HepG2 (cell line): Measurements from ENCODE around the gene PRKCE. TPM values are rescaled to one million over a fixed set of nuclear protein-coding genes. Genes with fewer than 3 reads are reported as not detected.

Experiments used
- GLI4 ChIP-seq: sonication (generic); formaldehyde crosslinking; IDR thresholded peaks from 2 replicates; pipeline ENCODE4 v1.5.1; 2020; ENCODE audit warnings: missing genetic modification reagents, mild to moderate bottlenecking, moderate library complexity, borderline replicate concordance
- HOXA3 ChIP-seq: sonication (generic); formaldehyde crosslinking; IDR thresholded peaks from 2 replicates; pipeline ENCODE4 v1.5.0; 2020; ENCODE audit warnings: missing genetic modification reagents
- KLF9 ChIP-seq: IDR thresholded peaks from 2 replicates; pipeline ENCODE4 v1.6.1; 2016; ENCODE audit warnings: low read depth
- MAZ ChIP-seq, 2 experiments: sonication (generic) in 1 of 2; formaldehyde crosslinking in 1 of 2; IDR thresholded peaks; 2 replicates each; pipeline versions ENCODE4 v1.5.0 to v1.6.1; 2012 to 2020; ENCODE audit warnings: low read depth in 2 of 2, mild to moderate bottlenecking in 2 of 2, borderline replicate concordance in 1 of 2, improper control_type of control experiment in 1 of 2, low read length in 1 of 2, missing genetic modification reagents in 1 of 2, moderate library complexity in 1 of 2
- SMAD9 ChIP-seq: sonication (generic); formaldehyde crosslinking; IDR thresholded peaks from 2 replicates; pipeline ENCODE4 v1.5.1; 2020; ENCODE audit warnings: mild to moderate bottlenecking, missing genetic modification reagents
- SP2 ChIP-seq: sonication (generic); formaldehyde crosslinking; IDR thresholded peaks from 2 replicates; pipeline ENCODE4 v1.5.1; 2020; ENCODE audit warnings: mild to moderate bottlenecking, missing genetic modification reagents
- THAP11 ChIP-seq: IDR thresholded peaks from 2 replicates; pipeline ENCODE4 v1.6.1; 2016; ENCODE audit warnings: missing biosample characterization, missing genetic modification reagents
- ZNF383 ChIP-seq: sonication (generic); formaldehyde crosslinking; IDR thresholded peaks from 2 replicates; pipeline ENCODE4 v1.4.0; 2020; ENCODE audit warnings: missing genetic modification reagents, mild to moderate bottlenecking, borderline replicate concordance
- ZNF484 ChIP-seq: sonication (generic); formaldehyde crosslinking; IDR thresholded peaks from 2 replicates; pipeline ENCODE4 v1.5.1; 2020; ENCODE audit warnings: mild to moderate bottlenecking, low read depth, missing genetic modification reagents, borderline replicate concordance
- ZNF709 ChIP-seq: sonication (generic); formaldehyde crosslinking; IDR thresholded peaks from 2 replicates; pipeline ENCODE4 v1.5.0; 2020; ENCODE audit warnings: mild to moderate bottlenecking, missing genetic modification reagents
- ZSCAN22 ChIP-seq: sonication (generic); formaldehyde crosslinking; IDR thresholded peaks from 2 replicates; pipeline ENCODE4 v1.4.0; 2020; ENCODE audit warnings: mild to moderate bottlenecking, missing genetic modification reagents
- polyA plus RNA-seq, 8 experiments: library from polyadenylated mRNA; depleted of rRNA in 3 of 8; stranded (reverse) in 7 of 8; unstranded in 1 of 8; fragments of >200 nt; fragmentation: Illumina TruSeq in 4 of 8; extraction: Trizol in 4 of 8; gene quantifications; 2 replicates each; pipeline versions ENCODE4 v1.2.1 to v1.2.3, GENCODE V29; 2011 to 2016; ENCODE audit warnings: low read depth in 4 of 8, missing spikeins in 1 of 8, mixed read lengths in 1 of 8; ENCODE audit not compliant: insufficient read depth in 1 of 8
- total RNA-seq, 5 experiments: library from RNA; depleted of rRNA; stranded (reverse); fragments of >200 nt; fragmentation: Illumina TruSeq; extraction: Trizol; gene quantifications; 2 replicates each; pipeline ENCODE4 v1.2.3, GENCODE V29; 2016; ENCODE audit warnings: low read depth in 1 of 5
- TF ChIP-seq, protein P1 (sequence below): sonication (generic); formaldehyde crosslinking; IDR thresholded peaks from 2 replicates; pipeline ENCODE4 v1.4.0; 2020; ENCODE audit warnings: mild to moderate bottlenecking, missing genetic modification reagents, borderline replicate concordance
- TF ChIP-seq, protein P2 (sequence below): sonication (generic); formaldehyde crosslinking; IDR thresholded peaks from 2 replicates; pipeline ENCODE4 v1.4.0; 2020; ENCODE audit warnings: missing genetic modification reagents
- TF ChIP-seq, protein P3 (sequence below): sonication (generic); formaldehyde crosslinking; IDR thresholded peaks from 2 replicates; pipeline ENCODE4 v1.4.0; 2020; ENCODE audit warnings: missing genetic modification reagents
- TF ChIP-seq, protein P4 (sequence below): sonication (generic); formaldehyde crosslinking; IDR thresholded peaks from 2 replicates; pipeline ENCODE4 v1.4.0; 2020; ENCODE audit warnings: missing genetic modification reagents
- TF ChIP-seq, protein P5 (sequence below): conservative IDR thresholded peaks from 2 replicates; pipeline ENCODE4 v1.6.1; 2018; ENCODE audit warnings: missing genetic modification reagents

PRKCE gene
- total and polyA plus RNA-seq, 2 of the 13 experiments (the other 11 are each of a cell fraction or from before 2014, with no cell fraction given): 1.0 to 3.9 TPM

DNA sequence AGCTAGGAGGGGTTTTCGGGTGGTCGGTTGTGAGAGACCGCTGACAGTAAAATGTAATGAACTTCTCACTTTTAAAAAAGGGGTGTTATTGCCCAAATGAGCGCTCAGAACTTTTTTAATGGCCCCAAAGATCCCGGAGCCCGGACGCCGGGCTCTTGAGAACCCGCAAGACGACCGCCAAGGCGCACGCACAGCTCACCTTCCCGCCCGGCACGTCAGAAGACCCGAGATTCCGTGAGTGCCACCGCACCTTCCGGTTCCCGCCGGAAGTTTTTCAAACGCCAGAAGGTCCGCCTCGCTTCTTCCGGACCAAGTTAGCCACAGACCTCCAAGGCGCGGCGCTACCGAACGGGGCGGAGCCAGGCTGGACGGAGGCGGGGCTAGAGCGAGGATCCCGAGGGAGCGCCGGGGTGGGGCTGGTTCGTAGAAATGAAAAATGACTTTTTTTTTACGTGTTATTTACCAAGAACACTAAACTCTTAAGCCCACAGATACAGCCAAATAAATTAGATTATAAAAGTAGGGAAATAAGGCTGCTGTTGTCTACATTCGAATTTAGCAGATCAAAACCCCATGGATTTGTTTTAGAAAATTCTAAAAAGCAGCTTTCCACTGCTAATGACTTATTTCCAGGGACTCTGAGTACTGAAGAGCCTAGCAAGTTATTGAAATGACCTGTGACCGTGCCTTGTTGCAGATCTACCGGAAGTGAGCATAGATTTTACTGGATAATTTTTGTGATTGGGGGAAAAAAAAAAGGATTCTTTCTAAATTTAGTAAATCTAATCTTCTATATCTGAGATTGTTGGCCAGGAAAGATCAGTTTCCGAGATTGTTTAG, 40.2 kb upstream of the PRKCE start, which contains the start of gene SRBD1 (continued):
- TF ChIP-seq, protein P1, sequence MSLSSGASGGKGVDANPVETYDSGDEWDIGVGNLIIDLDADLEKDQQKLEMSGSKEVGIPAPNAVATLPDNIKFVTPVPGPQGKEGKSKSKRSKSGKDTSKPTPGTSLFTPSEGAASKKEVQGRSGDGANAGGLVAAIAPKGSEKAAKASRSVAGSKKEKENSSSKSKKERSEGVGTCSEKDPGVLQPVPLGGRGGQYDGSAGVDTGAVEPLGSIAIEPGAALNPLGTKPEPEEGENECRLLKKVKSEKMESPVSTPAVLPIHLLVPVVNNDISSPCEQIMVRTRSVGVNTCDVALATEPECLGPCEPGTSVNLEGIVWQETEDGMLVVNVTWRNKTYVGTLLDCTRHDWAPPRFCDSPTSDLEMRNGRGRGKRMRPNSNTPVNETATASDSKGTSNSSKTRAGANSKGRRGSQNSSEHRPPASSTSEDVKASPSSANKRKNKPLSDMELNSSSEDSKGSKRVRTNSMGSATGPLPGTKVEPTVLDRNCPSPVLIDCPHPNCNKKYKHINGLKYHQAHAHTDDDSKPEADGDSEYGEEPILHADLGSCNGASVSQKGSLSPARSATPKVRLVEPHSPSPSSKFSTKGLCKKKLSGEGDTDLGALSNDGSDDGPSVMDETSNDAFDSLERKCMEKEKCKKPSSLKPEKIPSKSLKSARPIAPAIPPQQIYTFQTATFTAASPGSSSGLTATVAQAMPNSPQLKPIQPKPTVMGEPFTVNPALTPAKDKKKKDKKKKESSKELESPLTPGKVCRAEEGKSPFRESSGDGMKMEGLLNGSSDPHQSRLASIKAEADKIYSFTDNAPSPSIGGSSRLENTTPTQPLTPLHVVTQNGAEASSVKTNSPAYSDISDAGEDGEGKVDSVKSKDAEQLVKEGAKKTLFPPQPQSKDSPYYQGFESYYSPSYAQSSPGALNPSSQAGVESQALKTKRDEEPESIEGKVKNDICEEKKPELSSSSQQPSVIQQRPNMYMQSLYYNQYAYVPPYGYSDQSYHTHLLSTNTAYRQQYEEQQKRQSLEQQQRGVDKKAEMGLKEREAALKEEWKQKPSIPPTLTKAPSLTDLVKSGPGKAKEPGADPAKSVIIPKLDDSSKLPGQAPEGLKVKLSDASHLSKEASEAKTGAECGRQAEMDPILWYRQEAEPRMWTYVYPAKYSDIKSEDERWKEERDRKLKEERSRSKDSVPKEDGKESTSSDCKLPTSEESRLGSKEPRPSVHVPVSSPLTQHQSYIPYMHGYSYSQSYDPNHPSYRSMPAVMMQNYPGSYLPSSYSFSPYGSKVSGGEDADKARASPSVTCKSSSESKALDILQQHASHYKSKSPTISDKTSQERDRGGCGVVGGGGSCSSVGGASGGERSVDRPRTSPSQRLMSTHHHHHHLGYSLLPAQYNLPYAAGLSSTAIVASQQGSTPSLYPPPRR (CRISPR knock-in tag): no peak; the same call in 1 of the 2 replicates
- peak; percentile 91 for TF ChIP-seq HOXA3
- TF ChIP-seq SP2: peak; percentile 79
- 0 out of 2 replicates have a peak, but pooled peaks have one; percentile 4 for TF ChIP-seq ZSCAN22 (CRISPR knock-in tag)
- no peak for TF ChIP-seq KLF9 (CRISPR knock-in tag)
- TF ChIP-seq, protein P2, sequence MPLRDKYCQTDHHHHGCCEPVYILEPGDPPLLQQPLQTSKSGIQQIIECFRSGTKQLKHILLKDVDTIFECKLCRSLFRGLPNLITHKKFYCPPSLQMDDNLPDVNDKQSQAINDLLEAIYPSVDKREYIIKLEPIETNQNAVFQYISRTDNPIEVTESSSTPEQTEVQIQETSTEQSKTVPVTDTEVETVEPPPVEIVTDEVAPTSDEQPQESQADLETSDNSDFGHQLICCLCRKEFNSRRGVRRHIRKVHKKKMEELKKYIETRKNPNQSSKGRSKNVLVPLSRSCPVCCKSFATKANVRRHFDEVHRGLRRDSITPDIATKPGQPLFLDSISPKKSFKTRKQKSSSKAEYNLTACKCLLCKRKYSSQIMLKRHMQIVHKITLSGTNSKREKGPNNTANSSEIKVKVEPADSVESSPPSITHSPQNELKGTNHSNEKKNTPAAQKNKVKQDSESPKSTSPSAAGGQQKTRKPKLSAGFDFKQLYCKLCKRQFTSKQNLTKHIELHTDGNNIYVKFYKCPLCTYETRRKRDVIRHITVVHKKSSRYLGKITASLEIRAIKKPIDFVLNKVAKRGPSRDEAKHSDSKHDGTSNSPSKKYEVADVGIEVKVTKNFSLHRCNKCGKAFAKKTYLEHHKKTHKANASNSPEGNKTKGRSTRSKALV: no peak
- peak; percentile 91 for TF ChIP-seq THAP11 (CRISPR knock-in tag)
- TF ChIP-seq GLI4 (CRISPR knock-in tag): no peak
- peak; percentile 84; the same call in 1 of the 2 replicates for TF ChIP-seq ZNF709 (CRISPR knock-in tag)
- TF ChIP-seq SMAD9 (CRISPR knock-in tag): no peak
- TF ChIP-seq, protein P3, sequence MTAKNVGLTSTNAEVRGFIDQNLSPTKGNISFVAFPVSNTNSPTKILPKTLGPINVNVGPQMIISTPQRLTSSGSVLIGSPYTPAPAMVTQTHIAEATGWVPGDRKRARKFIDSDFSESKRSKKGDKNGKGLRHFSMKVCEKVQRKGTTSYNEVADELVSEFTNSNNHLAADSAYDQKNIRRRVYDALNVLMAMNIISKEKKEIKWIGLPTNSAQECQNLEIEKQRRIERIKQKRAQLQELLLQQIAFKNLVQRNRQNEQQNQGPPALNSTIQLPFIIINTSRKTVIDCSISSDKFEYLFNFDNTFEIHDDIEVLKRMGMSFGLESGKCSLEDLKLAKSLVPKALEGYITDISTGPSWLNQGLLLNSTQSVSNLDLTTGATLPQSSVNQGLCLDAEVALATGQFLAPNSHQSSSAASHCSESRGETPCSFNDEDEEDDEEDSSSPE (CRISPR knock-in tag): peak; percentile 94
- TF ChIP-seq ZNF484 (CRISPR knock-in tag): no peak
- TF ChIP-seq, protein P4, sequence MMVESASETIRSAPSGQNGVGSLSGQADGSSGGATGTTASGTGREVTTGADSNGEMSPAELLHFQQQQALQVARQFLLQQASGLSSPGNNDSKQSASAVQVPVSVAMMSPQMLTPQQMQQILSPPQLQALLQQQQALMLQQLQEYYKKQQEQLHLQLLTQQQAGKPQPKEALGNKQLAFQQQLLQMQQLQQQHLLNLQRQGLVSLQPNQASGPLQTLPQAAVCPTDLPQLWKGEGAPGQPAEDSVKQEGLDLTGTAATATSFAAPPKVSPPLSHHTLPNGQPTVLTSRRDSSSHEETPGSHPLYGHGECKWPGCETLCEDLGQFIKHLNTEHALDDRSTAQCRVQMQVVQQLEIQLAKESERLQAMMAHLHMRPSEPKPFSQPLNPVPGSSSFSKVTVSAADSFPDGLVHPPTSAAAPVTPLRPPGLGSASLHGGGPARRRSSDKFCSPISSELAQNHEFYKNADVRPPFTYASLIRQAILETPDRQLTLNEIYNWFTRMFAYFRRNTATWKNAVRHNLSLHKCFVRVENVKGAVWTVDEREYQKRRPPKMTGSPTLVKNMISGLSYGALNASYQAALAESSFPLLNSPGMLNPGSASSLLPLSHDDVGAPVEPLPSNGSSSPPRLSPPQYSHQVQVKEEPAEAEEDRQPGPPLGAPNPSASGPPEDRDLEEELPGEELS (CRISPR knock-in tag): peak; percentile 52
- no peak for TF ChIP-seq ZNF383 (CRISPR knock-in tag)
- no peak; the same call in 1 of the 2 replicates for TF ChIP-seq MAZ (IDR thresholded peaks at IDR 0.05; ENCODE audit: borderline replicate concordance, low read depth, low read length)
- TF ChIP-seq MAZ (CRISPR knock-in tag; IDR thresholded peaks at IDR 0.05; ENCODE audit: low read depth): no peak
- TF ChIP-seq, protein P5, sequence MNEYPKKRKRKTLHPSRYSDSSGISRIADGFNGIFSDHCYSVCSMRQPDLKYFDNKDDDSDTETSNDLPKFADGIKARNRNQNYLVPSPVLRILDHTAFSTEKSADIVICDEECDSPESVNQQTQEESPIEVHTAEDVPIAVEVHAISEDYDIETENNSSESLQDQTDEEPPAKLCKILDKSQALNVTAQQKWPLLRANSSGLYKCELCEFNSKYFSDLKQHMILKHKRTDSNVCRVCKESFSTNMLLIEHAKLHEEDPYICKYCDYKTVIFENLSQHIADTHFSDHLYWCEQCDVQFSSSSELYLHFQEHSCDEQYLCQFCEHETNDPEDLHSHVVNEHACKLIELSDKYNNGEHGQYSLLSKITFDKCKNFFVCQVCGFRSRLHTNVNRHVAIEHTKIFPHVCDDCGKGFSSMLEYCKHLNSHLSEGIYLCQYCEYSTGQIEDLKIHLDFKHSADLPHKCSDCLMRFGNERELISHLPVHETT: peak; percentile 73
